Pancreas (tissue), 10 donors: Measurements from ENCODE around the gene CLK4. TPM values are rescaled to one million over a fixed set of nuclear protein-coding genes. Genes with fewer than 3 reads are reported as not detected.
"Not testable (repeated sequence)": the region's sequence is repeated elsewhere in the genome, so short reads cannot be mapped to it uniquely, and the experiment has no call there.

Experiments
- ATAC-seq, 4 donors: fragments of 200-7000 bp; cut with Tn5 transposase; one replicate each; pipeline versions ENCODE4 v1.8.0 to v1.9.1; 2020; ENCODE audit warnings: mild to moderate bottlenecking in 4 of 4, moderate library complexity in 4 of 4
- DNase-seq, 6 donors: peaks; one replicate each; pipeline ENCODE4 v3.0.0-alpha.2; 2020
- FAIRE-seq: peaks from 2 replicates; lab custom pipeline; 2012; peaks lifted over from hg19 to GRCh38; lab: Jason Lieb, UNC
- H3K27ac ChIP-seq, 4 donors: fragments of 200-600 bp; sonication (generic); 1 replicate in 3 of 4; 2 replicates in 1 of 4; pipeline versions ENCODE4 v1.5.0 to v1.8.0; 2020
- H3K27me3 ChIP-seq, 4 donors: fragments of 200-600 bp; one replicate each; pipeline ENCODE4 v1.8.0; 2021
- H3K36me3 ChIP-seq, 3 donors: fragments of 200-600 bp; sonication (generic) in 1 of 3; one replicate each; pipeline versions ENCODE4 v1.5.0 to v1.8.0; 2020 to 2021
- H3K4me1 ChIP-seq, 3 donors: fragments of 200-600 bp; one replicate each; pipeline ENCODE4 v1.8.0; 2021
- H3K4me3 ChIP-seq, 4 donors: fragments of 200-600 bp; sonication (generic) in 2 of 4; one replicate each; pipeline versions ENCODE4 v1.5.0 to v1.8.0; 2020 to 2021
- H3K9me3 ChIP-seq, 4 donors: fragments of 200-600 bp; one replicate each; pipeline ENCODE4 v1.8.0; 2021
- WGBS, 2 donors: extraction: QIAGEN DNeasy Blood & Tissue Kit; methylation state at CpG; one replicate each; pipeline ENCODE4 v1.1.7; 2013; 5-methylcytosine and 5-hydroxymethylcytosine counted together
- intact Hi-C, 3 donors: fragments of 100-400 bp; cut with DNase I; formaldehyde crosslinking; loops; one replicate each; pipeline versions ENCODE4 v1.11.1 to v1.14.2; 2022
- polyA plus RNA-seq, 2 donors: library from polyadenylated mRNA; stranded (reverse); fragments of 200-250 nt; gene quantifications; one replicate each; pipeline ENCODE4 v1.2.3, GENCODE V29; 2013
- total RNA-seq, 6 donors: library from RNA; stranded (reverse); fragmentation: NEBNext Ultra II Directional in 4 of 6; extraction: Animal tissue kit (Norgen Biotek cat#: 25700) in 4 of 6; gene quantifications; one replicate each; pipeline versions ENCODE4 v1.2.1 to v1.2.4, GENCODE V29; 2021 to 2023
- TF ChIP-seq, protein P1 (sequence below), 4 donors: fragments of 200-600 bp; sonication (generic) in 3 of 4; IDR thresholded peaks; one replicate each; pipeline versions ENCODE4 v1.5.0 to v1.8.0; 2021; ENCODE audit warnings: antibody characterized with exemption in 4 of 4
- donor health status: healthy with polysubstance abuse.
- donor health status: DM: no; HTN: no; CAD: no; lungs with moderate emphysema.
- donor health status: DM: no; HTN: no; CAD: no.
- donor health status: control.
- donor health status: control.
- donor health status: Bipolar disorder and iron deficiency.
- donor health status: DM: yes; HTN: yes; CAD: no.
- donor health status: DM: no; HTN: no; CAD: no.
- donor health status: DM: no; HTN: no; CAD: no.
- donor health status: DM: yes; HTN: yes; CAD: no.

Gene CLK4
- total and polyA plus RNA-seq, 8 donors: 10.6 to 47.0 (median 22.1) TPM

- peaks cover 0 to under 1% (median under 1%) of the 10 kb centered on the region in 4 donors for H3K9me3 ChIP-seq
- TF ChIP-seq, protein P1, sequence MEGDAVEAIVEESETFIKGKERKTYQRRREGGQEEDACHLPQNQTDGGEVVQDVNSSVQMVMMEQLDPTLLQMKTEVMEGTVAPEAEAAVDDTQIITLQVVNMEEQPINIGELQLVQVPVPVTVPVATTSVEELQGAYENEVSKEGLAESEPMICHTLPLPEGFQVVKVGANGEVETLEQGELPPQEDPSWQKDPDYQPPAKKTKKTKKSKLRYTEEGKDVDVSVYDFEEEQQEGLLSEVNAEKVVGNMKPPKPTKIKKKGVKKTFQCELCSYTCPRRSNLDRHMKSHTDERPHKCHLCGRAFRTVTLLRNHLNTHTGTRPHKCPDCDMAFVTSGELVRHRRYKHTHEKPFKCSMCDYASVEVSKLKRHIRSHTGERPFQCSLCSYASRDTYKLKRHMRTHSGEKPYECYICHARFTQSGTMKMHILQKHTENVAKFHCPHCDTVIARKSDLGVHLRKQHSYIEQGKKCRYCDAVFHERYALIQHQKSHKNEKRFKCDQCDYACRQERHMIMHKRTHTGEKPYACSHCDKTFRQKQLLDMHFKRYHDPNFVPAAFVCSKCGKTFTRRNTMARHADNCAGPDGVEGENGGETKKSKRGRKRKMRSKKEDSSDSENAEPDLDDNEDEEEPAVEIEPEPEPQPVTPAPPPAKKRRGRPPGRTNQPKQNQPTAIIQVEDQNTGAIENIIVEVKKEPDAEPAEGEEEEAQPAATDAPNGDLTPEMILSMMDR (IDR thresholded peaks at IDR 0.05): no peak
- H3K36me3 ChIP-seq: no peaks in the 10 kb centered on the region
- peak overlapping the region in 3 of 4 donors; percentile 17 to 48 (median 24) for H3K4me3 ChIP-seq
- WGBS, 2 donors: 8 to 9% methylated on average over 72 to 91 of the region's 91 CpGs
- DNase-seq (peak in 1 of 6 donors; percentile 66), FAIRE-seq (no peak), ATAC-seq (peak; percentile 28 to 65 (median 48))
- H3K27me3 ChIP-seq: no peaks in the 10 kb centered on the region
- no peak overlapping the region for H3K27ac ChIP-seq
- intact Hi-C loops: no loop called here
- H3K4me1 ChIP-seq: no peaks in the 10 kb centered on the region
Measured at GRCh38 chr5:178589180-178590140, 37.4 kb downstream of the CLK4 start.

GRCh38 chr5:178588769-178589168 is 38.1 kb downstream of the CLK4 start:
- no peak overlapping the region for H3K4me3 ChIP-seq
- intact Hi-C loops: no loop called here
- no peak overlapping the region for H3K27ac ChIP-seq
- DNase-seq: no peak
- FAIRE-seq: no peak
- H3K27me3 ChIP-seq: no peaks in the 10 kb centered on the region
- no peaks in the 10 kb centered on the region for H3K9me3 ChIP-seq
- TF ChIP-seq, protein P1 (IDR thresholded peaks at IDR 0.05): no peak
- H3K36me3 ChIP-seq: no peaks in the 10 kb centered on the region
- no peak for ATAC-seq
- 58 to 73% methylated on average over 8 of the region's 8 CpGs for WGBS, 2 donors
- H3K4me1 ChIP-seq: no peaks in the 10 kb centered on the region

GRCh38 chr5:178587763-178588611 is 38.9 kb downstream of the CLK4 start:
- DNase-seq: no peak
- FAIRE-seq: no peak
- Histone ChIP-seq H3K27me3 (no peaks in the 10 kb centered on the region), H3K9me3 (no peaks in the 10 kb centered on the region), H3K27ac (no peak overlapping the region), H3K4me3 (no peak overlapping the region), H3K36me3 (no peaks in the 10 kb centered on the region), H3K4me1 (no peaks in the 10 kb centered on the region)
- TF ChIP-seq, protein P1 (IDR thresholded peaks at IDR 0.05): no peak
- ATAC-seq: no peak
- intact Hi-C loops: no loop called here
- 53 to 57% methylated on average over 13 of the region's 13 CpGs for WGBS, 2 donors

DNA sequence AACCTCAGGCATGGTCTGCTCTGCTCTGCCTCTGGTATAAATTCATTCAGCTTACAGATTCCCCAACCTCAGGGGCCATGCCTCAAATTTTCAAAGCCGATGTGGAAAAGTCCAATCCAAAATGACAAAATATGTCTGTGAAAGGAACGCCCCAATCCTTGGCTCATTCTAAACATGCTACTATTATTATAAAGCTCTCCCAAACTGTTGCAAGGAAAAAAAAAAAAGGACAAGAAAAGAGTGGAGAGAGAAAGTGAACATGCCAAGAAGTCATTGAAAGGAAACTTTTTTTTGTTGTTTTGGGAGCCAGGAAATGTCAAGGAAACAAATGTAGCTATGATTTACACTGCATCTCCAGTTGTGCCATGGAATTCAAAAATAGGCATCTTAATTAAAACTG is 40.5 kb downstream of the CLK4 start:
- H3K4me1 ChIP-seq: no peaks in the 10 kb centered on the region
- intact Hi-C loops: no loop called here
- TF ChIP-seq, protein P1 (IDR thresholded peaks at IDR 0.05): no peak
- ATAC-seq: no peak
- H3K9me3 ChIP-seq: no peaks in the 10 kb centered on the region
- H3K36me3 ChIP-seq: no peaks in the 10 kb centered on the region
- no peak for DNase-seq
- no peak overlapping the region for H3K4me3 ChIP-seq
- WGBS, 2 donors: 72 to 76% methylated on average over 2 of the region's 2 CpGs
- no peak overlapping the region for H3K27ac ChIP-seq
- no peak for FAIRE-seq
- no peaks in the 10 kb centered on the region for H3K27me3 ChIP-seq

DNA sequence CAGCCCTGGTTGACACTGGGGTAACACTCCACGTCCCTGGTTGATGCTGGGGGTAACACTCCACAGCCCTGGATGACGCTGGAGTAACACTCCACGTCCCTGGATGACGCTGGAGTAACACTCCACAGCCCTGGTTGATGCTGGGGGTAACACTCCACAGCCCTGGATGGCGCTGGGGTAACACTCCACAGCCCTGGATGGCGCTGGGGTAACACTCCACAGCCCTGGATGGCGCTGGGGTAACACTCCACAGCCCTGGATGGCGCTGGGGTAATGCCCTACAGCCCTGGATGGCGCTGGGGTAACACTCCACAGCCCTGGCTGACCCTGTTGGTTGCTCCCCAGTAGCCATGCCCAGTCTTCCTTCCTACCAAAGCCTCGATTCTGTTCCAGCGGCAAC is 41.4 kb downstream of the CLK4 start:
- H3K27me3 ChIP-seq, H3K36me3 ChIP-seq, H3K27ac ChIP-seq, H3K4me1 ChIP-seq, H3K4me3 ChIP-seq, intact Hi-C loops, H3K9me3 ChIP-seq: not testable (repeated sequence)
- ATAC-seq: peak in 3 of 4 donors; percentile 18 to 94 (median 62)
- FAIRE-seq: peak; percentile 85
- WGBS, 2 donors: 82 to 84% methylated on average over 11 of the region's 11 CpGs
- peak in 3 of 6 donors; percentile 22 to 83 (median 55) for DNase-seq
